Smooth muscle cell (in vitro differentiated cells): Measurements from ENCODE around the gene SEMA5A. TPM values are rescaled to one million over a fixed set of nuclear protein-coding genes. Genes with fewer than 3 reads are reported as not detected.

Experiments used
- DNase-seq: peaks from one replicate; lab custom pipeline; 2025; ENCODE audit not compliant: unreplicated experiment; lab: John Stamatoyannopoulos, UW
- H2AFZ ChIP-seq: fragments of 200-600 bp; sonication (generic); 2 replicates; pipeline ENCODE4 v1.6.0; 2016; ENCODE audit warnings: antibody characterized with exemption, low read depth, mild to moderate bottlenecking
- H3F3A ChIP-seq: fragments of 200-600 bp; sonication (generic); 2 replicates; pipeline ENCODE4 v1.6.0; 2017; ENCODE audit warnings: antibody characterized with exemption, low read depth
- H3K27ac ChIP-seq: fragments of 200-600 bp; sonication (generic); 2 replicates; pipeline ENCODE4 v1.5.1; 2016; ENCODE audit warnings: low read depth, mild to moderate bottlenecking
- H3K27me3 ChIP-seq: fragments of 200-600 bp; sonication (generic); 2 replicates; pipeline ENCODE4 v1.6.1; 2016; ENCODE audit warnings: low read depth, mild to moderate bottlenecking
- H3K36me3 ChIP-seq: fragments of 200-600 bp; sonication (generic); 2 replicates; pipeline ENCODE4 v1.5.1; 2016; ENCODE audit warnings: low read depth
- H3K4me1 ChIP-seq: fragments of 200-600 bp; sonication (generic); 2 replicates; pipeline ENCODE4 v1.5.1; 2016; ENCODE audit warnings: low read depth
- H3K4me2 ChIP-seq: fragments of 200-600 bp; sonication (generic); 2 replicates; pipeline ENCODE4 v1.6.0; 2016; ENCODE audit warnings: mild to moderate bottlenecking
- H3K4me3 ChIP-seq: fragments of 200-600 bp; sonication (generic); 2 replicates; pipeline ENCODE4 v1.5.1; 2016; ENCODE audit warnings: mild to moderate bottlenecking
- H3K79me2 ChIP-seq: fragments of 200-600 bp; sonication (generic); 2 replicates; pipeline ENCODE4 v1.6.0; 2016; ENCODE audit warnings: low read depth, mild to moderate bottlenecking
- H3K9ac ChIP-seq: fragments of 200-600 bp; sonication (generic); 2 replicates; pipeline ENCODE4 v1.6.0; 2016; ENCODE audit warnings: low read depth
- H3K9me3 ChIP-seq: fragments of 200-600 bp; sonication (generic); replicated peaks from 2 replicates; pipeline ENCODE4 v1.5.1; 2016; ENCODE audit warnings: low read depth
- H4K20me1 ChIP-seq: fragments of 200-600 bp; sonication (generic); 2 replicates; pipeline ENCODE4 v1.6.0; 2016; ENCODE audit warnings: low read depth
- WGBS: methylation state at CpG from one replicate; pipeline ENCODE4 v1.1.7; 2016; ENCODE audit warnings: low lambda C conversion rate; 5-methylcytosine and 5-hydroxymethylcytosine counted together
- polyA plus RNA-seq: library from polyadenylated mRNA; unstranded; fragments of >200 nt; fragmentation: Nextera tagmentation; extraction: Ambion mirVana; gene quantifications from 2 replicates; pipeline ENCODE4 v1.2.1, GENCODE V29; 2016
- total RNA-seq: library from RNA; depleted of rRNA; stranded (reverse); fragments of >200 nt; gene quantifications from 2 replicates; pipeline ENCODE4 v1.2.3, GENCODE V29; 2014
- TF ChIP-seq, protein P1 (sequence below): fragments of 200-600 bp; sonication (generic); IDR thresholded peaks from 2 replicates; pipeline ENCODE4 v1.5.1; 2017; ENCODE audit warnings: borderline replicate concordance, mild to moderate bottlenecking, antibody characterized with exemption; ENCODE audit not compliant: insufficient read depth, poor library complexity, severe bottlenecking

SEMA5A gene
- total and polyA plus RNA-seq, 2 experiments from 2014 or later: 21.6 to 65.1 TPM

- H3K4me1 ChIP-seq: no peaks in the 10 kb centered on the region
- peaks cover 20% of the 10 kb centered on the region for H3F3A ChIP-seq
- no peak overlapping the region for H3K27ac ChIP-seq
- H3K4me3 ChIP-seq: no peak overlapping the region
- TF ChIP-seq, protein P1, sequence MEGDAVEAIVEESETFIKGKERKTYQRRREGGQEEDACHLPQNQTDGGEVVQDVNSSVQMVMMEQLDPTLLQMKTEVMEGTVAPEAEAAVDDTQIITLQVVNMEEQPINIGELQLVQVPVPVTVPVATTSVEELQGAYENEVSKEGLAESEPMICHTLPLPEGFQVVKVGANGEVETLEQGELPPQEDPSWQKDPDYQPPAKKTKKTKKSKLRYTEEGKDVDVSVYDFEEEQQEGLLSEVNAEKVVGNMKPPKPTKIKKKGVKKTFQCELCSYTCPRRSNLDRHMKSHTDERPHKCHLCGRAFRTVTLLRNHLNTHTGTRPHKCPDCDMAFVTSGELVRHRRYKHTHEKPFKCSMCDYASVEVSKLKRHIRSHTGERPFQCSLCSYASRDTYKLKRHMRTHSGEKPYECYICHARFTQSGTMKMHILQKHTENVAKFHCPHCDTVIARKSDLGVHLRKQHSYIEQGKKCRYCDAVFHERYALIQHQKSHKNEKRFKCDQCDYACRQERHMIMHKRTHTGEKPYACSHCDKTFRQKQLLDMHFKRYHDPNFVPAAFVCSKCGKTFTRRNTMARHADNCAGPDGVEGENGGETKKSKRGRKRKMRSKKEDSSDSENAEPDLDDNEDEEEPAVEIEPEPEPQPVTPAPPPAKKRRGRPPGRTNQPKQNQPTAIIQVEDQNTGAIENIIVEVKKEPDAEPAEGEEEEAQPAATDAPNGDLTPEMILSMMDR: no peak
- H3K36me3 ChIP-seq: no peaks in the 10 kb centered on the region
- no peak overlapping the region for H3K9ac ChIP-seq
- no peaks in the 10 kb centered on the region for H4K20me1 ChIP-seq
- no peaks in the 10 kb centered on the region for H3K9me3 ChIP-seq
- no peak for DNase-seq
- 100% methylated on average over 1 of the region's 1 CpG for WGBS
- peaks cover 28% of the 10 kb centered on the region for H3K79me2 ChIP-seq
- no peaks in the 10 kb centered on the region for H3K27me3 ChIP-seq
- H3K4me2 ChIP-seq: no peak overlapping the region
- H2AFZ ChIP-seq: no peak overlapping the region
Observed at GRCh38 chr5:9470410-9470809, 75.5 kb downstream of the SEMA5A start.

DNA sequence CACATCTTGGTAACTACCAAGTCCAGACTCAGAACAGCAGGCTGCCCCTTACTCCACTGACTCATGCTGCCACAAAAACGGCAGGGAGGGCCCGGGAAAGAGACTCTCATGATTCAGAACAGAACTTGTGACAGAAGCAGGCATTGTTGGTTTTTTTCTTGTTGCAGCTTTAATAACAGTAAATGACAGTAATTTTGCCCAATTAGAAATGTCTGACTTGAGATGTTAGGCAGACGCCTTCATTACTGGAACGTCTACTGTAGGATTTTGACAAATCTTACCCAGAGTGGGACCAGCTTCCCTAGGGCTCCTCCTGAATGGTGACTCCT, 77.9 kb downstream of the SEMA5A start:
- Histone ChIP-seq H3K4me2 (peak overlapping the region; percentile 60), H2AFZ (no peak overlapping the region), H3K9me3 (no peaks in the 10 kb centered on the region), H3K4me1 (no peaks in the 10 kb centered on the region), H3K9ac (peak overlapping the region; percentile 41), H3K79me2 (peaks cover 27% of the 10 kb centered on the region), H3K4me3 (no peak overlapping the region), H4K20me1 (no peaks in the 10 kb centered on the region), H3K27ac (peak overlapping the region; percentile 98), H3K27me3 (no peaks in the 10 kb centered on the region), H3K36me3 (no peaks in the 10 kb centered on the region), H3F3A (peaks cover 20% of the 10 kb centered on the region)
- 5% methylated on average over 4 of the region's 4 CpGs for WGBS
- TF ChIP-seq, protein P1: no peak
- peak; percentile 20 for DNase-seq

GRCh38 chr5:9467199-9468059, 78.4 kb downstream of the SEMA5A start:
- H3F3A ChIP-seq: peaks cover 20% of the 10 kb centered on the region
- H3K4me3 ChIP-seq: no peak overlapping the region
- no peaks in the 10 kb centered on the region for H3K4me1 ChIP-seq
- peaks cover 24% of the 10 kb centered on the region for H3K79me2 ChIP-seq
- H3K36me3 ChIP-seq: no peaks in the 10 kb centered on the region
- WGBS: 33% methylated on average over 13 of the region's 13 CpGs
- H3K4me2 ChIP-seq: peak overlapping the region; percentile 50
- H3K9me3 ChIP-seq: no peaks in the 10 kb centered on the region
- H3K27ac ChIP-seq: peak overlapping the region; percentile 98
- H4K20me1 ChIP-seq: no peaks in the 10 kb centered on the region
- DNase-seq: no peak
- H3K27me3 ChIP-seq: no peaks in the 10 kb centered on the region
- H2AFZ ChIP-seq: no peak overlapping the region
- H3K9ac ChIP-seq: peak overlapping the region; percentile 52
- TF ChIP-seq, protein P1: no peak

GRCh38 chr5:9466697-9467096, 79.2 kb downstream of the SEMA5A start:
- peak overlapping the region; percentile 98 for H3K27ac ChIP-seq
- WGBS: 40% methylated on average over 1 of the region's 1 CpG

More at GRCh38 chr5:9466697-9467096, 79.2 kb downstream of the SEMA5A start:
- Histone ChIP-seq H2AFZ (no peak overlapping the region), H3K4me1 (no peaks in the 10 kb centered on the region), H3K9ac (no peak overlapping the region), H3K36me3 (no peaks in the 10 kb centered on the region), H3K27me3 (no peaks in the 10 kb centered on the region), H3K4me2 (peak overlapping the region; percentile 28), H4K20me1 (no peaks in the 10 kb centered on the region), H3K4me3 (no peak overlapping the region), H3K79me2 (peaks cover 23% of the 10 kb centered on the region), H3K9me3 (no peaks in the 10 kb centered on the region), H3F3A (peaks cover 20% of the 10 kb centered on the region)
- TF ChIP-seq, protein P1: no peak
- no peak for DNase-seq
